Fibroblast of villous mesenchyme (primary cell): ENCODE data around the gene MVB12B. TPM values are rescaled to one million over a fixed set of nuclear protein-coding genes. Genes with fewer than 3 reads are reported as not detected.
"Not testable (repeated sequence)": the region's sequence is repeated elsewhere in the genome, so short reads cannot be mapped to it uniquely, and the experiment has no call there.

Experiments
- DNase-seq: peaks from one replicate; pipeline ENCODE4 v3.0.0-alpha.2; 2010; ENCODE audit warnings: low read depth
- H3K4me3 ChIP-seq: 2 replicates; pipeline ENCODE4 v1.5.1; 2011; ENCODE audit warnings: low read depth, mild to moderate bottlenecking, low read length
- total RNA-seq: library from RNA; depleted of rRNA; stranded (reverse); fragments of >200 nt; gene quantifications from 2 replicates; pipeline ENCODE4 v1.2.3, GENCODE V29; 2012
- TF ChIP-seq, protein P1 (sequence below): IDR thresholded peaks from 2 replicates; pipeline ENCODE4 v1.5.1; 2012; ENCODE audit warnings: low read depth, mild to moderate bottlenecking, low read length; ENCODE audit not compliant: insufficient read depth

The MVB12B gene
- total RNA-seq, 1 donor, result 3.5 TPM

DNA sequence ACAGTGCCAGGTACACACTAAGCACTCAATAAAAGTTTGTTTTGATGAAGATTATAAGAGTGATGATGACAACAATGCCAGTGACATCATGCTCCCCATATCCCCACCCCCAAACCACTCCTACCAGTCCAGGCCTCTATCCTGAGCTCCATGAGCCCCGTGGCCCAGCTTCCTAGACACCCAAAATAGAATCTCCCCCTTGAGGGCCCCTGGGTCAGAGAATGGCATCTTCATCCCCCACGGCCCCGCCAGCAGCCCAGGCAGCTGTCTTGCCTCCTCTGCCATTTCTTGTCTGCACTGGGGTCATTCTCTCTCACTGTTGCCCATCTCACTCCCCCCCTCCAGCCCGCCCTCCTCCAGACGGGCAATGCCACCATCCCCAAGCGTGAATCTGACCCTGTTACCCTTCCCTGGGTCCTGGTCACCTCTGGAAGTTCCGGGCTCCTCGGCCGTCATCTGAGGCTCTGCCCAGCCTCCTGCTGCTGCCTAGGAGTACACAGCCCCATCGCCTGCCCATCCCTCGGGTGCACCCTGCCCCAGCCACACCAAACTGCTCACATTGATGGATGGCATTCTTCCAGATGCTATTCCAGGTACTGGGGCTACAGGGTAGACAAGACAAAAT, 210.3 kb downstream of the MVB12B start:
- TF ChIP-seq, protein P1, sequence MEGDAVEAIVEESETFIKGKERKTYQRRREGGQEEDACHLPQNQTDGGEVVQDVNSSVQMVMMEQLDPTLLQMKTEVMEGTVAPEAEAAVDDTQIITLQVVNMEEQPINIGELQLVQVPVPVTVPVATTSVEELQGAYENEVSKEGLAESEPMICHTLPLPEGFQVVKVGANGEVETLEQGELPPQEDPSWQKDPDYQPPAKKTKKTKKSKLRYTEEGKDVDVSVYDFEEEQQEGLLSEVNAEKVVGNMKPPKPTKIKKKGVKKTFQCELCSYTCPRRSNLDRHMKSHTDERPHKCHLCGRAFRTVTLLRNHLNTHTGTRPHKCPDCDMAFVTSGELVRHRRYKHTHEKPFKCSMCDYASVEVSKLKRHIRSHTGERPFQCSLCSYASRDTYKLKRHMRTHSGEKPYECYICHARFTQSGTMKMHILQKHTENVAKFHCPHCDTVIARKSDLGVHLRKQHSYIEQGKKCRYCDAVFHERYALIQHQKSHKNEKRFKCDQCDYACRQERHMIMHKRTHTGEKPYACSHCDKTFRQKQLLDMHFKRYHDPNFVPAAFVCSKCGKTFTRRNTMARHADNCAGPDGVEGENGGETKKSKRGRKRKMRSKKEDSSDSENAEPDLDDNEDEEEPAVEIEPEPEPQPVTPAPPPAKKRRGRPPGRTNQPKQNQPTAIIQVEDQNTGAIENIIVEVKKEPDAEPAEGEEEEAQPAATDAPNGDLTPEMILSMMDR, result no peak
- DNase-seq, result no peak
- H3K4me3 ChIP-seq, result no peak overlapping the region

DNA sequence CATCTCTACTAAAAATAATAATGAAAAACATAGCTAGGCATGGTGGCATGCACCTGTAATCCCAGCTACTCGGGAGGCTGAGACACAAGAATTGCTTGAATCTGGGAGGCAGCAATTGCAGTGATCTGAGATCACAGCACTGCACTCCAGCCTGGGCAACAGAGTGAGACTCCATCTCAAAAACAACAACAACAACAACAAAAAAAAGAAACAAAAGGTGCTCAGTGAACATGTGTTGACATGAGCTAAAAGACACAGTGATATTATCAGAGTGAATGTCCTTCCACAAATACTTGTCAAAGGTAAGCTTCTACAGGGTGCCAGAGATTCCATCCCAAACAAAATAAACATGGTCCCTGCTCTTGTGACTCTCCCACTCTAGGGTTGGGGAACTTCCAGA, 211.9 kb downstream of the MVB12B start:
- no peak overlapping the region for H3K4me3 ChIP-seq
- DNase-seq, result no peak
- TF ChIP-seq, protein P1, result no peak

DNA sequence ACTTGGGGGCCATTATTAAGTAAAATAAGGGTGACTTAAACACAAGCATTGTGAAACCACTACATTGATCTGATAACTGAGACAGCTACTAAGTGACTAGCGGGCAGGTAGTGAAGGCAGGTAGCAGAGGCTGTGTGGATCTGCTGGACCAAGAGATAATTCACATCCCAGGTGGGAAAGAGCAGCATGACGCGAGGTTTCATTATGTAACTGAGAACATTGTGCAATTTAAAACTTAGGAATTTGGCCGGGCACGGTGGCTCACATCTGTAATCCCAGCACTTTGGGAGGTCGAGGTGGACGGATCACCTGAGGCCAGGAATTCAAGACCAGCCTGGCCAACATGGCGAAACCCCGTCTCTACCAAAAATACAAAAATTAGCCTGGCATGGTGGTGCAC, 213.8 kb downstream of the MVB12B start:
- DNase-seq, H3K4me3 ChIP-seq: not testable (repeated sequence)

DNA sequence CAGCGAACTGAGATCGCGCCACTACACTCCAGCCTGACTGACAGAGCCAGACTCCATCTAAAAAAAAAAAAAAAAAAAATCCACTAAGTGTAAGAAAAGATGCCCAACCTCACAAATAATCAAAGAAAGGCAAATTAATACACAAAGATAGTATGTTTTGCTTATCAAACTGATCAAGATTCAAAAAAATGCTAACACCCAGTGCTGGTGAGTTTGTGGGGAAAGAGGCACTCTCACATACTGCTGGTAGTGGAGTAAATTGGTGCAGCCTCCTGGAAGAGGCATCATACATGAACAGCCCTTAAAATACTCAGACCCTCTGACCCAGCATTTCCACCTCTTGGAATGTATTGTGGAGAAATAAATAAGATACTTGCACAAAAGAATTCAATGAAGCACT, 216.9 kb downstream of the MVB12B start:
- TF ChIP-seq, protein P1, result no peak
- no peak for DNase-seq
- H3K4me3 ChIP-seq, result no peak overlapping the region

DNA sequence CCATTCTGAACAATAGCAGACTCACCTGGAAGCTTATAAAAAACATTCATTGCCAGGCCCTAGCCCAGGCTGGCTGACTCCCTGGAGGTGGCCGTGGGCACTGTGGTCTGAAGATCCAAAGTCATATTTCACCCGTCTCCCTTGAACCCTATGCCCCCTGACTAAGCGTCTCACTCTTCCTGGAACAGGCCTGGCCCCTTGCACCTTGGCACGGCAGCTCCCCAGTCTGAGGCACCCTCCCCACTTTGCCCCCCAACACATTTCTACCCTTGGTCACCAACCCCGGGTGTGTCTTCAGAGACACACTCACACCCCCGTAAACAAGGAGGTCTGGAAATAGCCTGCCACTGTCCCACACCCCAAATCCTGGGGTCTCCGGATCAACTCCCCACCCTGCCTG, 218.5 kb downstream of the MVB12B start:
- no peak for DNase-seq
- TF ChIP-seq, protein P1, result no peak
- H3K4me3 ChIP-seq, result no peak overlapping the region

DNA sequence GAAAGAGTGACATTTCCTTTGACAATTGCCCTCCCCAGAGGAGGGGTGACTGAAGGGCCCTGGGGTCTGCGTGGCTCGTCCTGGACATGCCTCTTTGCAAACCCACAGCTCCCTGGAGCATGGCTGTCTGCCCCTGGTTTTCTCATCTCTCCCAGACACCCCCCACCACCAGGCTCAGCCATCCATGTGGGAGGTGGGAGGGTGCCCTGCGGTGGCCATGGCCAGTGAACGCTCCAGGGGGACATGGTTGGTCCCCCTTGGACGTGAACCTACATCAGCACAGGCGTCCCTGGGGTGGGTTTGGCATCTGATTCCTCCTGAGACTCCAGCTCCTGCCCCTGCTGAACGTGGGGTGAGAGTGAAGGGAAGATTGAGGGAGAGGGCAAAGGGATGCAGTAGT, 219.4 kb downstream of the MVB12B start:
- no peak overlapping the region for H3K4me3 ChIP-seq
- DNase-seq, result no peak
- TF ChIP-seq, protein P1, result no peak

DNA sequence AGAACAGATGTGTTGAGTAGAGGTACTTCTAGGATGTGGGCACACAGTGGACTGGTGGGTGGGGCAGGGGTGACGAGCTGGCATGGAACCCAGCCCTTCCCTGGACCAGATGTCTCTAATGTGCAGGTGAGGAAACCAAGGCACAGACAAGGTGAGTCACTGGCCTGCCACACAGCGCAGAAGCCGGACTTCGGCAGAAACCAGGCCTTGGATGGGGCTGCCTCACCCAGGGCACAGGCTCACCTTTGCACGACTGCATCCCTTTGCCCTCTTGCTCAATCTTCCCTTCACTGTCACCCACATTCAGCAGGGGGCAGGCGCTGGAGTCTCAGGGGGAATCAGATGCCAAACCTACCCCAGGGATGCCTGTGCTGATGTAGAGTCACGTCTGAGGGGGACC, 221.7 kb downstream of the MVB12B start:
- TF ChIP-seq, protein P1, result no peak
- H3K4me3 ChIP-seq, result no peak overlapping the region
- no peak for DNase-seq
